Stimulated activated CD8-positive, alpha-beta memory T cell treated with anti-CD3 and anti-CD28 coated beads, Interleukin-7, amount 100 ng/mL, for 24 hours (primary cell): ENCODE measurements around the gene PSD2.
"Not testable (repeated sequence)": the region's sequence is repeated elsewhere in the genome, so short reads cannot be mapped to it uniquely, and the experiment has no call there.

ENCODE experiments used
- DNase-seq: peaks from one replicate; pipeline ENCODE4 v3.0.0-alpha.2; 2020; ENCODE audit warnings: low read depth

Gene PSD2

DNA sequence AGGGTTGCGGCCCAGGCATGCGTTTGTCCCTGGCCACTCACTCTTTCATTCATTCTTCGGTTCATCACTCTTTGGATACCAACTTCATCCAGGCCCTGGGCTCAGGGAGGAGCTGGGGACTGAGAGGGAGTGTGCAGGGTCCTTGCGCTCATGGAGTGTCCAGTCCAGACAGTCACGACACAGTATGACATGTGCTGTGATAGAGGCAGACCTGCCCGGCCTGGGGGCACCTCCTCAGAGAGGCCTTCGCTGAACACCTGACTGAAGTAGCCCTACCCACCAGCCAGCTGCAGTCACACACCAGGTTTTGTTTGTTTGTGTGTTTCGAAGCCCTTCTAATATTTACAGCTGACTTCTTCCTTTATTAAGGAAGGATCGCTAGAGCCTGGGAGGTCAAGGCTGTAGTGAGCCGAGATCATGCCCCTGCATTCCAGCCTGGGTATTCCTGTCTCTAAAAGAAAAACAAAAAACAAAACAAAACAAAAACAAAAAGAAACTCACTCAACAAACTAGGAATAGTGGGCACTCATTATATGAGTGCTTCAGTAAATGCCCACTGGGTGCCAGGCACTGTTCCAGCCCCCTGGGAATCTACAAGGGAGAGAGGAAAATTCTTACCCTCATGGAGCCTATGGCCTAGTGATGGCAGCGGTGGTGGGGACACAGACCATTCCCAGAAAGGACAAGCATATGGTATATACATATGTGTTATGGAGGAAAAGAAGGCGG is 6.3 kb upstream of the PSD2 start:
- no peak for DNase-seq

DNA sequence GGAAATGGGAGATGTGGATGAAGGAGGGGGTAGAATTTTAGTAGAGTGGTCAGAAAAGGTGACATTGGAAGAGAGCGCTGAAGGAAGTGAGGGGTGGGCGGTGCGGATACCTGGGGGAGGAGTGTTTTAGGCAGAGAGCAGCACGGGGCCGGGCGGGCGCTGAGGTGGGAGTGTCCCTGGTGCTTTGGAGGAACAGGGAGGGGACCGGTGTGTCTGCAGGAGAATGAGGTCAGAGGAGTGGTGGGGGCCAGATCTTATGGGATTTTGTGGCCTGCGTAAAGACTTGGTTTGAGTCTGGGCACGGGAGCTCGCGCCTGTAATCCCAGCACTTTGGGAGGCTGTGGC is 5.8 kb upstream of the PSD2 start:
- DNase-seq, result no peak

DNA sequence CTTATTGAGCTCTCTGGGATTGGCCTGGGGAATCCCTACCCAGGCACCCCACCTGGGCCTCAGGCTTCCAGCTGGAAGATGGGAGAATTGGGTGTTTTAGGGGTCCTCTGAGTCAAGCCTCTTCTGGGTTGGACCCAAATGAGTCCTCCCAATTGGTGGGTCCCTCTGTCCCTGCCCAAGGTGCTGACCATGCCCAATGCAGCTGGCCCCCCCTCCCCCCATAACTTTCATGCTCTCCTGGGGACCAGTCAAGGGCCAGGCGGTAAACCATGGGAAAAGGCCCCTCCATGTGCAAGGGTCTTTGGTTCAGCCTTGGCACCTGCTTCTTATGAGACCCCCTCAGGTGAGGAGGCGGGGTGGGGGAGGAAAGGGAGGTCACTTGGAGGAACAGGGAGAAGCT is 3.4 kb upstream of the PSD2 start:
- no peak for DNase-seq

DNA sequence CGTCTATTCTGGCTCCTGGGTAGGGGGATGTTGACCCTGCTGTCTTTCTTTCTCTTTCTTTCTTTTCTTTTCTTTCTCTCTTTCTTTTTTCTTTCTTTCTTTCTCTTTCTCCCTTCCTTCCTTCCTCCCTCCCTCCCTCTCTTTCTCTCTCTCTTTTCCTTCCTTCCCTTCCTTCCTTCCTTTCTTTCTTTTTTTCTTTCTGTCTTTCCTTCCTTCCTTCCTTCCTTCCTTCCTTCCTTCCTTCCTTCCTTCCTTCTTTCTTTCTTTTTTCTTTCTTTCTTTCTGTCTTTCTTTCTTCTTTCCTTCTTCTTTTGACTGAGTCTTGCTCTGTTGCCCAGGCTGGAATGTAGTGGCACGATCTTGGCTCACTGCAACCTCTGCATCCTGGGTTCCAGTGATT is 3.0 kb upstream of the PSD2 start:
- DNase-seq, result not testable (repeated sequence)

DNA sequence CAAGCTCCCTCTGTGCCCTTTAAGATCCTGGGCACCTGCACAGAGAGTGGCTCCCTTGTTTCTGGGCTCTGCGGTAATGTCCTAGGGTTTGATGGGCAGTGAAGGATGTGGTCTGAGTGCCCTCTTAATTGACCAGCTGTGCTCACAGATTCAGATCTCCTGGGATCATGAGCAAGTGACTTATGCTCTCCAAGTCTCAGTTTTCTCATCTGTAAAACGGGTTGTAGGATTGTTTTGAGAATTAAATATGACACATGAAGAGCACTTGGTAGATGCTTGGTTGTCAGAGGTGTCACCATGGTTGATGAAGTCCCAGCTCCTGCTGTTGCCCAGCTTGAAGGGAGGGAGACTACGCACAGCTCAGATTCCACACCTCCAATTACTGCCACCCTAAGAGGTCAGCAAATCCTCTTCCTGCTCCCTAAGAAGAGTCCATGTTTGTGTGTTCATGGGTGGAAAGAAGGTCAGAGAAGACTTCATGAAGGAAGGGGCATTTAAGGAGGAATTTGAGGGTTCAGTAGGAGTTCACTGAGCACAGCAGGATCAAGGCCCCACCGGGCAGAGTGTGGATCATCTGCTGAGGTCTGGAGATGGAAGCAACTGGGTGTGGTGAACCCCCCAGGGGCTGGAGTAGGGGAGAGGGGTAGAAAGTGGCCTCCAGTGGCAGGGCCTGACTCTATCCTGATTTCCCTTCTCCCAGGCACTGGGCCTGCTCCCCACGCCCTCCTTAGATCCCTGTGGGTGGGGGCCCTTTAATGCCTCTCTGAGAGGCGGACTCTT is 1.4 kb upstream of the PSD2 start:
- DNase-seq, result no peak

DNA sequence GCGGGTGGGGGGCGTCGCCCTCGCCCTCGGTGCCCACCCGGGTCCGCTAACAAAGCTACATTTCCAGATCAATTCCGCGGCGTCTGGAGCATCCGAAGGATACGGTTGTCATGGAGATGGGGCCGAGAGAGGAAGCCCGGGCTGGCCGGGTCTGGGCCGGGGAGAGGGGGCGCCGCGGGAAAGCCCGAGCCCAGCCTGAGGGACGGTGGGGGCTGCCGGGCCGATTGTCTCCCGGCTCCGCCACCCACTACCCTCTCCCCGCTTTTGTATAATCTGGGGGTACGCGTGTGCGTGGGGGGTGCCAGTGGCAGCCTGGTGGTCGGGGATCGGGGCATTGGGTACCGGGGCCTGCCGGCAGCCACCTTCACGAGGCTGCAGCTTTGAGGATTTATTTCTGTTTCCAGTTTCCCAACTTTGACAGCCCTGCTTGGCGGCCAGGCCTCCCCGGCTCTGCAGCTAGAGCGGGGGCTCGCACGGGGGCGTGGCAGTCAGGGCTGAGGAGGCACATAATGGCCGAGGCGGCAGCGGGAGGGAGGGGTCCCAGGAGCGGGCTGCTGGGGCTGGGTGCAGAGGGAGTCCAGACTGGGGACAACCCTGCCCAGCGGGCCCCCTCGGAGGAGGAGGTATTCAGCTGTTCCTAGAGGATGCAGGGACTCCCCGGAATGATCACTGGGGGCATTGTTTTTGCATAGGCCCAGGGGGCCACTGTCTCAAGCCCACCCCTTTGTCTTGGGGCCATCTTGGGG is 626 bp downstream of the PSD2 start:
- no peak for DNase-seq

DNA sequence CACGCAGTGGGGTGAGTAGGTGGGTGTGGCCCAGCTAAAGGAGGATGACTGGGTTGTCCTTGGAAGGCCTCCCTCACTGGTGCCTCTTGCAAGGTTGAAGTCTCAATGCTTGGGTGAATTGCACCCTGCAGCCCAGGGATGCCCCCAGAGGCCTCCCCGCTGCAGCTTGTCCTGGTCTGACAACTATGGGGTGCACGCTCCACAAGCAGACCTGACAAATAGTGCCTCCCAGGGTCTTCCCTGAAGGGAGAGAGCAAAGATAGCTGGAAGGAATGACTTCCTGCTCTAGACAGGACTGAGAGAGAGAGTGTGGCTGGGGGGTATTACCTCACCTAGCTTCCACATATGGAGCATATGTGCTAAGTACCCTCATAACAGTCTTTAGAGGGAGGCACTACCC is 1.7 kb downstream of the PSD2 start:
- DNase-seq, result no peak

DNA sequence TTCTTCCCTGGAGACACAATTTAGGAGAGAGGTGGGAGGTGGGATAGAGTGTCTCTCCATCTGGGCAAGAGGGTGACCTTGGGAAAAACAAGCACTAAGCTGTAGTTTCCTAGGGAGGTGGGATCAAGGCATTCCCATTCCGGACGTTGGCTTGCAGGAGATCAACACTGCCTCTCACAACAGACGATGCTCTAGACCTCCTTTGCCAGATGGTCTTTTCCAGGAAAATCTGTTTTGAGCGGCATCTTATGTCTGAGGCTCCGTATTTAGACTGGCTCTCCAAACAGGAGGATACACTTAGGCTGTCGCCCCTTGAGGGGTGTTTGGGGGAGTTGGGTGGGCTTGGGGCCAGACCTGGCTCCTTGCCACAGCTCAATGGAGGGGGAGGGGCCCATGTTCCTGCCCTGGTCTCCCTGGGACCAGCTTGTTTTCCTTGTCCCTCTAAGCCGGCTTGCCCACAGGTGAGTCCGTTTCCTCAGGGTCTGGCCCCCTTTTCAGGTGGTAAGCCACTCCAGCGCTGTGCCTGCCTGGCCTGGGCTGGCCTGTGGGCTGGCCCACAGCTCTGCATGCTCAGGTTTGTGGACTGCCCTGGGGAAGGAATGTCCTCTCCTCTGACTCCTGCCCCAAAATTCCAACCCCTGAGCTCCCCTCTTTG is 2.4 kb downstream of the PSD2 start:
- no peak for DNase-seq

DNA sequence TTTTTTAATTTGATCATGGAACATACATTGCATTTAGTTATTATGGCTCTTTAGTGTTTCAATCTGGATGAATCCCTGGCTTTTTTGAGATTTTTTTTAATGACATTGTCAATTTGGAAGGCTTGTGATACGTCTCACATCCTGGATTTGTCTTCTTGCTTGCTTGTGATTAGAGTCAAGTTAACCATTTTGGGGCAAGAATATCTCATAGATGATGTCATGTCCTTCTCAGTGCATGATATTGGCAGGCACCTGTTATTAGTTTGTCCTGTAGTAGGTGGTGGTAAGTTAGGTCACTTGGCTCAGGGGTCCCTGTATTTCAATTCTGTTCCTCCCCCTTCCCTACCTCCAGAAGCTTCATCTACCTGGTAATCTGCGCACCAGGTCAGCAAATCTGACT is 3.3 kb downstream of the PSD2 start:
- DNase-seq, result no peak

DNA sequence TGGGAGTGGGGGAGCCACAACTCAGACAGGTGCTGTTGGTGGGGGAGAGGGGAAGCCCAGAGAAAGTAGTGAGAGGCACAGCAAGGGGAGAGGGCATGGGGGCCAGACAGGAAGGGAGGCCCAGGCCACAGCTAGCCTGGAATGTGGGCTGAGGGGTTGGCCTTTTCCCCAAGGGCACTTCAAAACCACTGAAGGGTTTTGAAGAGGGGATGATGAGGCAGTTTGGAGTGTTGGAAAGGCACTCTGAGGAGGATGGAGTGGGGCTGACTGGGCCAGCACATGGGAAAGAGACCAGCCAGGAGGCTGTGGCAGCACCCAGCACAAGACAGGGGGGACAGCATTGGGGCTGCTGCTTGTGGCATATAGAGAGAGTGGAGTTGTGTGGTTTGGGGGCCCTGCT is 3.8 kb downstream of the PSD2 start:
- DNase-seq, result no peak

DNA sequence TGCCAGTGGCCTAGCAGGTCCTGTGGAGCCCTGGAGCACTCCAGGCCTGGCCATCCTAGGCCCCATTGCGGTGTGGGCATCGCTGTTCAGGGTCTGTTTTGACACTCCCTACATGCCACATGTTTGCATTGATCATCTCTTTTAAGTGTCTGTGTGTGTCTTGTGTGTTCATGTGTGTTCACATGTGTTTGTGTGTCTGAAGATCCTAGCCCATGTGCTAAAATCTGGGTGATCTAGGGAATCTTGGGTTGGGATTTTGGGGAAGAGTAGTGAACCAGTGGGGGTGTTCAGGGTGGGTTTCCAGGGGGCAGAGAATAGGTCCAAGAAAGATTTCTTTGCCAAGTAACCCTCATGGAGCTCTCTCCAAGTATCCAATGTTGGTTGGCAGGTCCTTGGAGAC is 8.4 kb downstream of the PSD2 start:
- DNase-seq, result no peak

DNA sequence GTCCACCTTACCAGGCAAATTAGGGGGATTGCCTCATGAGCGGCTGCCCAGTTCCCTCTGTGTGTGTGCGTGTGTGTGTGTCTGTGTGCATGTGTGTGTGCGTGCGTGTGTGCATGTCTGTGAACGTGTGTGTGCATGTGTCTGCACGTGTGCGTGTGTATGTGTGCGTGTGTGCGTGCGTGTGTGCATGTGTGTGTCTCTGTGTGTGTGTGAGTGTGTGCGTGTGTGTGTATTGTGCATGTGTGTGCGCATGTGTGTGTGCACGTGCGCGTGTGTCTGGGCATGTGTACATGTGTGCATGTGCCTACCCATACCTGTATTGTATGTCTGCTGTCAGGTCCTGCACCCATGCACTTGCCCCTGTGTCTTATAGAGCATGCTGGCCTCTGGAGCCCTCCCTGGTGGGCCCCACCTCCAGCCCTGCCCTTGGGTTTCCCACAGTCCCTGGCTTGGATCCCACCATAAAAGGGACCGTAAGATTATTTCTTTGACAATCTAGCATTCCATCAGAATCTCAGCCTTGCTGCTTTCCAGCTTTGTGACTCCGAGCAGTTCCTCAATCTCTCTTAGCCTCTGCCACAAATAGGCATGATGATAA is 9.3 kb downstream of the PSD2 start:
- no peak for DNase-seq

DNA sequence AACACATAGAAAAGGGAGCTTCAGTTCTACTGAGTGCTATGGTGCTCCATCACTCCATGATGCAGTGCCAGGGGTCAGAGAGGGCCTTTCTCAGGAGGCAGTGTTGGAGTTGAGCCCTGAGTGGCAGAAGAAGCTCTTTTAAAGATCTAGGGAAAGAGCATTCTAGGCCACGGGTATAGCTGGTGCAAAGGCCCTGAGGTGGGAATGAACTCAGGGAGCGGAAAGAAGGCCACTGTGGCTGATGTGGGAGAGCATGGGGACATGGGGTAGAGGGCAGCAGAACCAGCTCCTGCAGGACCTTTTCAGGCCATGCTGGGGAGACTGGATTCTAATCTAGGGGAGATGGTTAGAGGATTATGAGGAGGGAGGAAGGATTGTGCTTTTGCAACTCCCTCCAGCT is 9.9 kb downstream of the PSD2 start:
- no peak for DNase-seq

DNA sequence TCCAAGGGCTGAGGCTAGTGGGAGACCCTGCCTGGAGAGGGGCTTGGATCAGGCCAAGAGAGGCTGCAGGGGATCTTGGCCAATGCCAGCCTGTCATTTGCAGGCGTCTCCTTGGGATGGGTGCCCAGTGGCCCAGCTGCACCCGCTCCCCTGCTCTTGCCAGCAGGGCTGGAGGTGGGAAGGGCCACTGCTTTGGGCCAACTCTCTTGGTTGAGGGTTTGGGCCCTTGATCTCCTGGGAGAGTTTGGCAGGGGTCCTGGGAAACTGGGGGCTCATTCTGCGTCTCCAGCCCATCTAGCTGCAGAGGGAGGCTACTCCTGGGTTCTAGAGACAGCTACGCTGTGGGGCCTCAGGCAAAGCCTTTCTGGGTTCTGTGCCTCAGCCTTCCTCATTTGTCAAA is 10.5 kb downstream of the PSD2 start:
- DNase-seq, result no peak

DNA sequence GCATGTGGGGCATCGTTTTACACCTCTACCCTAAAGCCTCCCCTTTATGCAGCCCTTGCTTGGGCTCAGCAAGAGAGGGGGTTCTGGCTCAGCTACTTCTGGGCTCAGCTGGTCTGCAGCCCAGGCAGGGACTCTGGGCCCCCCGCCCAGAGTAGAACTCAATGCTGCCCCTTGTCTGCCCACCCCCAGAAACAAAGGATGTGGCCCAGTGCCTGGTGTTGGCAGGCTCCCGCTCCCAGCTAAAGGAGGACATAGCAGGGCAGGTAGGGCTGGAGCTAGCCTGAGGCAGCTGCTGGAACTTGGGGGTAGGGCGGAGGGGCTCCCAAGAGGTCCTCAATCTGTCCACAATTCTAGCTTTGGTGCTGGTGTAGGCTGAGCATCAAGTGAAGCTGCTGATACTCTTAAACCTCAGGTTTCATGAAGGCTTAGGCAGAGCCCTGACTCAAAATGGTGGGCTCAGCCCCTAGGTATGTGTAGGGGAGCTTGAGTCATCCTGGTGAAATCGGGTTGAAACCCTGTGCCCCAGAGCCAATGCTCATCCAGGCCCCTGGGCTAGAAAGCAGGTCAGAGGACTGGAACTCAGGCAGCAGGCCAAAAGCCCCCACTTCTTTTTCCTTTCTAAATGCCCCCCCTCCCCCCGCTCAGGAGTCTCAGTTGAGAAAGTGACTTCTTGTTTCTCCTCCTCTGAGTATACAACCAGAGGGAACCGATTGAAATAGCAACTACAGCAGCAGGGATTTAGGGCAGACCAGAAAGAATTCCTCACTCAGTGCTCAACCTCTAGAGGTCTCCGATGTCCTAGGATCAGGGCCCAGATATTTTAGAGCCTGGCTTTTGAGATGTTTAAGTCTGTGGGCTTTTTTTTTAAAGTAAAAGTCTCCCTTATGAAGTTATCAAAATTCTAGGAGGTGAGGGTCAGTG is 11.4 kb downstream of the PSD2 start:
- DNase-seq, result no peak

DNA sequence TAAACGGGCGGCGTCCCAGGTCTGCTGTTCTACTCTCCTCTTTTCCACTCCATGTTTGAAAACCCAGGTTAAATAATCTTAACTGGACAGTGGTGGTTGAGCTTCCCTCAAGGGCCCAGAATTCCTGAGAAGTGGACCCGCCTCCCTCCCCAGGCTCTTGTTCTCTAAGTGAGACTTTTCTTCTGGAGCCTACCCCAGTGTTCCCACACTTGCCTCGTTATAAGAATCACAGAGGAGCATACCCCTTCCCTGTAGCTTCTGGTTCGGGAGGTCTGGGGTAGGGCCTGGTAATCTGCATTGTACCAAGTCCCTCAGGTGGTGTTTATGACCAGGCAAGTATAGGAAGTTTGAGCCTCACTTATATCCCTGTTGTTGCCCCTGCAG is 12.0 kb downstream of the PSD2 start:
- no peak for DNase-seq

DNA sequence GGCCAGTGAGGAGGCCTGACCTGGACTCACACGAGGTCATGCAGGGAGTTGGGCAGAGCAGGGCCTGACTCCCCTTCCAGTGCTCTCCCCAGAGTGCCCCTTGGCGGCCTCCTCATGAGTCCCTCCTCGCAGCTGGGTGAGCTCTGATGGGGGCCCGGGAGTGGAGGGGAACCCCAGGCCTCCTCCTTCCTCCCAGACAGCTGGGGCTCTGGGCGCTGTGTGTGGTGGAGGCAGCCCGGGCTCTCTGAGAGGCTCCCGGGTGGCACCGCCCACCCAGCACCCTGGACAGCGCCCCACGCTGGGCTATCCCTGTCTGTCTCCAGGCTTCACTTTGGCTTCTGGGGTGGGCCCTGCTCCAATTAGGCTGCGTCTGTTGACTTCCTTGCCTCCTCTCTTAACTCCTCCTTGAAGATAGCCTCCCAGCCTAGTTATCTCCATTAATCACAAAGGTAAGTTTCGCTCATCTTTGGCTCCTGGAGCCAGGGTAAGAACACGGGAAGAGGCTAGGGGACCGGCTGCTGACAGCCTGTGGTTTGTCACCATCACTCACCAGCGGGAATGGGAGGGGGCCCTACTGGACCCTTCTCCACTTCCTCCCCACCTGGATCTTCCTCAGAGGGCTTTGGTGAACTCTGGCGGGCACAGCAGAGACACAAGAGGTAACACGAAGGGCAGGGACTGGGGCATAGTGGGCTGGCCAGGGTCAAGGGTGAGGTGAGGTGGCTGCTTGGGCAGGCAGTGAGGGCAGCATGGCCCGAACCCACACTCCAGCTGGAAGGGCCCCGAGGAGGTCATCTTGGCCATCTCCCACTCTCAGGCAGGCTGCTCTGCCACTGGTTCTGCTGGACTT is 13.1 kb downstream of the PSD2 start:
- DNase-seq, result no peak

DNA sequence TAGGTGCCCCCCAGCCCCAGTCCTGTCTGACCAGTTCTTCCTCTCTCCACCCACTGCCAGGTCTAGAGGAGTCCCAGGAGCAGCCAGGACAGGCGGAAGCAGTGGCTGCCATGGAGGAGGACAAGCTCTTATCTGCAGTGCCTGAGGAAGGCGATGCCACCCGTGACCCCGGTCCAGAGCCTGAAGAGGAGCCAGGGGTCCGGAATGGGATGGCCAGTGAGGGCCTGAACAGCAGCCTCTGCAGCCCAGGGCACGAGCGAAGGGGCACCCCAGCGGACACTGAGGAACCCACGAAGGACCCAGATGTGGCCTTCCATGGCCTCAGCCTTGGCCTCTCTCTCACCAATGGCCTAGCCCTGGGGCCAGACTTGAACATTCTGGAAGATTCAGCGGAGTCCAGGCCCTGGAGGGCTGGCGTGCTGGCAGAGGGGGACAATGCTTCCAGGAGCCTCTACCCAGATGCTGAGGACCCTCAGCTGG is 13.8 kb downstream of the PSD2 start:
- DNase-seq, result no peak

DNA sequence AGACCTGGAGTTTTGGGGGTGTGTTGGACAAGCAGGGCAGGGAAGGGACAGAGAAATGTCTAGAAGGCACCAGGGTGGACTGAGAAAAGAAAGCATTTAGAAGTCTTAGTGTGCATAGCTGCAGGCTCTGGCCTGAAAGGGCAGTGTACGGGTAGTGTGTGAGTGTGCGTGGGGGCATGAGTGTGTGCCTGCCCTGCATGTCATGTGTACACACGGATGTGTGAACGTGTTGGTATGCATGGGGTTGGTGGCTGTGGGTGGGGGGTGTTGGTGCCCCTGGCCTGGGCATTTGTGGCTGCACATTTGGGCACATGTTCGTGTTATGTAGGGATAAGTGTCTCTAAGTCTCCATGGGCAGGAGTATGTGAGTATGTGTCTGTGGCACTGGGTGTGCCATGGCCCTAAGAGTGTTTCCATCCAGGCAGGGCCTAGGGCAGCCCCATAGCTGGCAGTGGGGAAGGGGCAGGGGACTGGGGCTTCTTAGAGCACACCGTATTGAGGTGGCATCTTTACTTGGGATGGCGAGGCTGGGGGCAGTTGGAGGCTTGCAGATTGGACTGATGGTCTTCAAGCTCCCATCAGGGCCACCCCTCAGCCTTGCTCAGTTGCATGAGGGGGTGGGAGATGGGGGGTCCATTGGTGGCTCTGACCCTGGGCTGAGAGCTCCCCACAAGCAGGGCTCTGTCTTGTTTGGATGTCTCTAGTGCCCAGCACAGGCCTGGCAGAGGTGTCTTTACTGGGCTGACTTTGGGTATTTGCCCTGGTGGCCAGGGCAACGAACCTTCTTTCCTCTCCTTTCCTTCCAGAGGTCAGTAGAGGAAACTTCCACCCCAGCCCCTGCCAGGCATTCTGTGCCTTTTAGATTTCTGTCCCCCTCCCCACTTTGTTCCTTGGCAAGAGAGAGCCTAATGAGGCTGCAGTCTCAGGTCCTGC is 15.0 kb downstream of the PSD2 start:
- DNase-seq, result no peak
